Gastrocnemius medialis (tissue), 4 donors: ENCODE data around the gene MS4A4E.

ENCODE experiments used
- POLR2A ChIP-seq, 2 donors: fragments of 450-650 bp; IDR thresholded peaks; one replicate each; pipeline ENCODE4 v1.6.1; 2017; ENCODE audit warnings: antibody characterized with exemption in 2 of 2, mild to moderate bottlenecking in 2 of 2, moderate library complexity in 2 of 2
- TF ChIP-seq, protein P1 (sequence below), 5 experiments: fragments of 450-650 bp in 3 of 5; fragments of 200-600 bp in 2 of 5; sonication (generic) in 2 of 5; IDR thresholded peaks in 4 of 5; conservative IDR thresholded peaks in 1 of 5; 1 replicate in 4 of 5; 2 replicates in 1 of 5; pipeline ENCODE4 v1.5.1; 2016 to 2019; ENCODE audit warnings: antibody characterized with exemption in 5 of 5, mild to moderate bottlenecking in 3 of 5, moderate library complexity in 3 of 5

DNA sequence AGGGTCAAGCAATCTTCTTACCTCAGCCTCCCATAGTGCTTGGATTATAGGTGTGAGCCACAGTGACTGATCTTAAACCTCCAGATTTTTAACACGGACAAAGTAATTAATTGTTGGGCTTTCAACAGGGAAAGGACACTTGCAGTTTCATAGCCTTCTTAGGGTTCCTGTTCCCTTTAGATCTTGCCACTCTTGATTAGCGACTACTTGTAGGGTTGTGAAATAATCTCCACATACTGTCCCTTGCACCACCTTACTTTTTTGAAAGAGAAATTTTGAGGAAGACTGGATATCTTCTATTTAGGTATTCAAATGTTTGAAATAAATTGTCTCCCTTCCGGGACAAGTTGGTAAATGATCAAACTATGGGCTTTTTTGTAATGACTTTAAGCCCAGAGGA is 7.6 kb downstream of the MS4A4E start:
- TF ChIP-seq, protein P1, sequence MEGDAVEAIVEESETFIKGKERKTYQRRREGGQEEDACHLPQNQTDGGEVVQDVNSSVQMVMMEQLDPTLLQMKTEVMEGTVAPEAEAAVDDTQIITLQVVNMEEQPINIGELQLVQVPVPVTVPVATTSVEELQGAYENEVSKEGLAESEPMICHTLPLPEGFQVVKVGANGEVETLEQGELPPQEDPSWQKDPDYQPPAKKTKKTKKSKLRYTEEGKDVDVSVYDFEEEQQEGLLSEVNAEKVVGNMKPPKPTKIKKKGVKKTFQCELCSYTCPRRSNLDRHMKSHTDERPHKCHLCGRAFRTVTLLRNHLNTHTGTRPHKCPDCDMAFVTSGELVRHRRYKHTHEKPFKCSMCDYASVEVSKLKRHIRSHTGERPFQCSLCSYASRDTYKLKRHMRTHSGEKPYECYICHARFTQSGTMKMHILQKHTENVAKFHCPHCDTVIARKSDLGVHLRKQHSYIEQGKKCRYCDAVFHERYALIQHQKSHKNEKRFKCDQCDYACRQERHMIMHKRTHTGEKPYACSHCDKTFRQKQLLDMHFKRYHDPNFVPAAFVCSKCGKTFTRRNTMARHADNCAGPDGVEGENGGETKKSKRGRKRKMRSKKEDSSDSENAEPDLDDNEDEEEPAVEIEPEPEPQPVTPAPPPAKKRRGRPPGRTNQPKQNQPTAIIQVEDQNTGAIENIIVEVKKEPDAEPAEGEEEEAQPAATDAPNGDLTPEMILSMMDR (IDR thresholded peaks at IDR 0.05 in 4 of 5, conservative IDR thresholded peaks at IDR 0.05 in 1 of 5) = no peak
- no peak for TF ChIP-seq POLR2A (IDR thresholded peaks at IDR 0.05)
